Stimulated activated naive CD8-positive, alpha-beta T cell treated with anti-CD3 and anti-CD28 coated beads, Interleukin-15, Interleukin-2, amounts not matched to agents 100 U/mL and 50 U/mL, for 24 hours (primary cell): Measurements from ENCODE around the gene PNMA1.
"Not testable (repeated sequence)": the region's sequence is repeated elsewhere in the genome, so short reads cannot be mapped to it uniquely, and the experiment has no call there.

Experiments used
- ATAC-seq: fragments of 150-1000 bp; cut with Tn5 transposase; one replicate; pipeline ENCODE4 v1.10.0; 2021
- DNase-seq: peaks from one replicate; pipeline ENCODE4 v3.0.0; 2021

PNMA1 gene

DNA sequence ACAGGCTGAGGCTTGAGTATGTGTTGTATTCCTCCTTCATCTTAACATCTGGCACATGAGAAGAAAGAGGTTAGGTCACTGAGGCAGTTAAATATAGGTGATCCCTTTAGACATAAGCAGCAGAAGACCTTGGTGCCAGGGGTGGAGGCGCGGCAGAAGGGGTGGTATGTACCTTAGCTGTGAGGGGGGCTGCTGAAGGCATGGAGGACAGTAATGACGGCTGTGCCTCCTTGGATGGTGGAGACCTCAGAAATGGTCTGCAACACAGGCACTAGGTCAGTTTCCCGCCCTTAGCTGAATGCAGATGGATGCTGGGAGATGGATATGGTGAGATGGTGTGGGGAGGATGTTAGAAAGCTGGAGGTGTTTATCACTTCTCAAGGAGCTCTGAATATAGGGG lies 1.5 kb upstream of the PNMA1 start:
- ATAC-seq: no peak
- no peak for DNase-seq

DNA sequence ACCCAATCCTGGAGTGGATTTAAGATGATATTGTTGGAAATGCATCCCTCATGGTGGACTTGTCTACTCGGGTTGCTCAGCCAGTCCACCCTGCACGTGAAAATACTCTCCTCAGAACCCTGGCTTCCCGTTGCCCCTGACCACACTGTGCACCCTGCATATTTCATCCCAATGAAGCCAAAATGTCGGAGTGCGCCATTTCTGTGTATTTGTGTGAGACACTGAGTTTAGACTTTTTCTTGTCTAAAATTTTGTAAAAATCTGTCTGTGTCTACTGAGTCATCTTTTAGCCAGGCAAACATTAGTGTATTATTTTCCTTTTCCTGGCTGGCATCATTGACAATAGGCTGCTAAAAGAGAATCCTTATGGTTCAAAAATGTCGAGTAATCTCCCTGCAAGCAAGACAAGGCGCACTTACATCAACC lies 485 bp upstream of the PNMA1 start:
- no peak for ATAC-seq

DNA sequence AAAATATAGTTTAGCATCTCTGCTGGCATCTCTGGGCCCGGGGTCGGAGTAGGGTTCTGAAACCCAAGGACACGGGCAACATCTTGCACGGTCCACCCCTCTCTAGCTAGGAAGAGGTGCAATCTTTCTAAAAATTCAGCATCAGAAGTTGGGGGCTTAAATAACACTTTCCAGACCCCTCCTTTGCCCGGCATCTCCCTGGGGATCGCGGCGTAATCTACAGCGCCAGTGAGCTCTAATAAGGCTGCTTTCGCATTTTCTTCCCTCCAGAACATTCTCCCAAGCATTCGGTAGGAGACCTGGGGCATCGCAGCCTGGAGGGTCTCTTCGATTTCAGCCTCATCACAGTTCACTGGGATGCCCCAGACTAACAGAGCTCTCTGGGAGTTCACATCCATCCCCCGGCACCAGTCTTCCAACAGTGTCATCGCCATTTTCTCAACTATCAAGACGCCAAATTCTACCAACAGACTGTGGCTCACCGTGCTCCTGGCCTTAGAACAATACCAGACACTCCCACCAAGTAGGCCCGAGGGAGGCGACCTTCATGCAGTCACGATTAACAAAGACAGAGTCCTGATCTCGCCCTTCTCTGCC lies 880 bp downstream of the PNMA1 start:
- no peak for ATAC-seq
- DNase-seq: no peak

More for the DNA sequence above, 485 bp upstream of the PNMA1 start:
- DNase-seq: no peak

- DNase-seq: peak; percentile 66
- peak; percentile 42 for ATAC-seq
Measured at GRCh38 chr14:73712540-73713180, 1.5 kb downstream of the PNMA1 start.

DNA sequence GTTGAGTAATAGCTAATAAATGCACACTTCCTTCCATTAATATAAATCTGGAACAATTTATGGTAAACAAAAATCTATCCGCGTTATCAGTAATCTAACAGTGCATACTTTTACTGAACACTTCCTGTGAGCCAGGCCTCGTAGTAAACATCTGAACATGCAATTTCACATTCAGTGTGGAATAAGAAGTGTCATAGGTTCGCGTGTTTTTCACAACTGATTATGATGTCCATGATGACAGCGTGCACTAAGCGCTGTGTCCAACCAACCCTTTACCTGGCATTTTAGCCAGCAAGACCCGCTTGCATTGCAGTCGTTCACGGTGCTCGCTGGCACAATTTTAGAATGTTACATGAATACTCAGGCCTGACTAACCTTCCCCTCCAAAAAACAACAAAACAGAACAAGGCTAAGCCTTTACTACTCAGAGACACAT lies 2.1 kb downstream of the PNMA1 start:
- DNase-seq (no peak), ATAC-seq (no peak)

DNA sequence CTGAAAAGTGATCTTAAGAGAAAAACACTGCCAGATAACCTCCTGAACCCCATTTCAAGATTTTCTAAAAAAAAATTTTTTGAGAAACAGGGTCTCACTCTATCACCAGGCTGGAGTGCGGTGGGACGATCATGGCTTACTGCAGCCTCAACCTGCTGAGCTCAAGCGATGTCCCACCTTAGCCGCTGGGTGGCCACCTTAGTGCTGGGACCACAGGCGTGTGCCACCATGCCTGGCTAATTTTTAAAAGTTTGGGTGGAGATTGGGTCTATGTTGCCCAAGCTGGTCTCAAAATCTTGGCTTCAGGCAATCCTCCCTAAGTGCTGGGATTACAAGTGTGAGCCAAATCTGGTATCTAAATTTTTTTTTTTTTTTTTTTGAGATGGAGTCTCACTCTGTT lies 3.4 kb downstream of the PNMA1 start:
- DNase-seq: no peak

GRCh38 chr14:73709904-73710469 lies 4.2 kb downstream of the PNMA1 start:
- DNase-seq: no peak
- no peak for ATAC-seq

More for the DNA sequence above, 3.4 kb downstream of the PNMA1 start:
- no peak for ATAC-seq

- not testable (repeated sequence) for DNase-seq, ATAC-seq
Measured at GRCh38 chr14:73708076-73708475, 6.1 kb downstream of the PNMA1 start.

DNA sequence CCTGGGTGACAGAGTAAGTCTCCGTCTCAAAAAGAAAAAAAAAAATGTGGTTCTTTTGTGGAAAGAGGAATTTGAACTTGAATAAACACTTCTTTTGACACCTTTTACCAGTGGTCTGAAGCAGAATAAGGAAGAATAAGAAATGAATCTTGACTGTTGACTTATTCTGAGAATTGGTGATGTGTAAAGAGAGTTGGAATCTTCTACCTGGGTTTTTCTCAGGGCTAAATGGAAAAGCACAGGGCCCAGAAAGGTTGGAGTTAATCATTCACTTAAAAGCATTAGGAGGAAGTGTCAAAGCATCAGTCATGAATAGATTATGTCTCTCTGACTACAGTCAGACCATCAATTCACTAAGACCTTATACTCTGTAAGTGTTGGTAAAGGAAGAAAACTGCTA lies 13.9 kb downstream of the PNMA1 start:
- DNase-seq (no peak), ATAC-seq (peak; percentile 53)

DNA sequence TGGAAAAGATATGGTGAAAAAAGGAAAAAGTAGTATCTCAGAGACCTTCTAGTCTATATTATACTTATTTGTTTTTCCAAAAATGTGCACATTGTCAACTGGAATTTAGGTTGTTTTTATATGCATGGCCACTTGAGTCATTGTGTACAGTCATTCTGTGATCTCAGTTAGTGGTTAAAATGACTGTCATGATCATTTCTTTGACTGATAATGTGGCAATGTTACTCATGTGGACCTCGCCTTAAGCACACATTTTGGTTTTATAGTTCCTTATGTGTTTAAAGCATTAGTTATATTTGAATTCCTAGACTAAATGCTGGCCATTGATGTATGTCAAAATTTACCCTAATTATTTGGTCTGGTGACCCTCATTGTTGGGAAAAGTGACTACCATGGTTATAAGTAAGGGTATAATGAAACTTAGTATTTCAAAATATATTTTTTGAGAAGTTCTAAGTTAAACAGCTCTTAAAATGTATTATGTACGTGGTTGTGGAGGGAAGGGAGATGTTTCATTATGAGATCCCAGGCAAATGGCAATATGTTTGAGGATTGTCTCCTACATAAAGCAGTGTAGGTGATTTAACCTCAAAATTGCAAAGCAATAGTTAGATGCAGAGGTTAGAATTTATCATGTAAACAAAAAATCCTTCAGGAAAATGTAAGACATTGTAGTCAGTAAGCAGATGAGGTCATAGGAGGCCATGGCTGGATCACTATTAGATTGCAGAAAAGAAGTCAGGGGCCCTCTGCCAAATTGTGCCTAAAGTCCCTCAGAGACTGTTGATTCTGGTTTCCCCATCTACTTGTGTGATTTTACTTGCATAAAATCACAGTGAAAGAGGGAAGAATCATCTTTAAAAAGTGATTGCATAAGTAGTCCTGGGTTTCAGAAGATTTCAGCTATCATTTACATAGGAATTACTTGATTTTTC lies 17.5 kb downstream of the PNMA1 start:
- ATAC-seq: peak; percentile 91

GRCh38 chr14:73695997-73696396 lies 18.2 kb downstream of the PNMA1 start:
- ATAC-seq (peak; percentile 50), DNase-seq (no peak)

More for the DNA sequence above, 17.5 kb downstream of the PNMA1 start:
- no peak for DNase-seq

DNA sequence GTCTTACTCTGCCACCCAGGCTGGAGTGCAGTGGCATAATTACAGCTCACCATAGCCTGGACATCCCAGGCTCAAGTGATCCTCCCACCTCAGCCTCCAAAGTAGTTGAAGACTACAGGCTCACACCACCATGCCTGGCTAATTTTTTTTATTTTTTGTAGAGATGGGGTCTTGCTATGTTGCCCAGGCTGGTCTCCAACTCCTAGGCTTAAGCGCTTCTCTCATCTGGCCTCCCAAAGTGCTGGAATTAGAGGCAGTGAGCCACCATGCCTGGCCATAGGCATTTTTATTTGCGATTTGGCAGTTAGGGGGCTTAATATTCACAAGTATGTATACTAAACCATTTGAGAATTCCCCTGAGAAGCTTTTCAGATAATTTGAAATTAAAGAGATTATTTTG lies 19.1 kb downstream of the PNMA1 start:
- ATAC-seq: no peak
- DNase-seq: no peak

GRCh38 chr14:73694083-73694482 lies 20.1 kb downstream of the PNMA1 start:
- no peak for DNase-seq
- no peak for ATAC-seq

- ATAC-seq: no peak
- no peak for DNase-seq
Measured at GRCh38 chr14:73686901-73687300, 27.3 kb downstream of the PNMA1 start.

DNA sequence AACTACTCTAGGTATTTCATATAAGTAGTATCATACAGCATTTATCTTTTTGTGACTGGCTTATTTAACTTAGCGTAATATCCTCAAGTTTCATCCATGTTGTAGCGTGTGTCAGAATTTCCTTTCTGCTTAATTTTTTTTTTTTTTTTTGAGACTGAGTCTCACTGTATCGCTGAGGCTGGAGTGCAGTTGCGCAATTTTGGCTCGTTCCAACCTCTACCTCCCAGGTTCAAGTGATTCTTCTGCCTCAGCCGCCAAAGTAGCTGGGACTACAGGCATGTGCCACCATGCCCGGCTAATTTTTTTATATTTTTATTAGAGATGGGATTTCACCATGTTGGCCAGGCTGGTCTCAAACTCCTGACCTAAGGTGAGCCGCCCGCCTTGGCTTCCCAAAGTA lies 28.9 kb downstream of the PNMA1 start:
- DNase-seq (no peak), ATAC-seq (no peak)

- no peak for DNase-seq
- no peak for ATAC-seq
Measured at GRCh38 chr14:73684627-73685026, 29.6 kb downstream of the PNMA1 start.

DNA sequence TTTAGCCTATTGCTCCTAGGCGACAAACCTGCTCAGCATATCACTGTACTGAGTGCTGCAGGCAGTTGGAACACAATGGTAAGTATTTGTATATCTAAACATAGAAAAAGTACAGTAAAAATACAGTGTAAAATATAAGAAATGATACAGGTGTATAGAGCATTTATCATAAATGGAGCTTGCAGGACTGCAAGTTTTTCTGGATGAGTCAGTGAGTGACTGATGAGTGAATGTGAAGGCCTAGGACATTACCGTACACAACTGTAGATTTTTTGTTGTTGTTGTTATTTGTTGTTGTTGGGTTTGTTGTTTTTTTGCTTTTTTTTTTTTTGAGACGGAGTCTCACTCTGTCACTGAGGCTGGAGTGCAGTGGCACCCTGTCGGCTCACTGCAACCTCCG lies 33.4 kb downstream of the PNMA1 start:
- ATAC-seq (no peak), DNase-seq (no peak)

DNA sequence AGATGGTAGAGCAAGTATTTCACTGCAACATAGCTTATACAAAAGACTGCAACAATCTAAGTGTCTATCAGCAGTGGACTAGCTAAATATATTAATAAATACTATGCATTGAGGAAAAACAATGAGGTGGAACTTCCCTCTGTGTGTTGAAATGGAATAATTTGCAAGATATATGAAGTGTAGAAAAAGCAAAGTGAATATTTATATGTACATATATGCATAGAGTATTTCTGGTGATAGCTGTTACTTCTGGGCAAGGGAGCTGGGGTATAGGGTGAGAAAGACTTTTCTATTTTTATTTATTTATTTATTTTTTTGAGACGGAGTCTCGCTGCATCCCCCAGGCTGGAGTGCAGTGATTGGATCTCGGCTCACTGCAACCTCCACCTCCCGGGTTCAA lies 35.5 kb downstream of the PNMA1 start:
- no peak for DNase-seq
- ATAC-seq: no peak

DNA sequence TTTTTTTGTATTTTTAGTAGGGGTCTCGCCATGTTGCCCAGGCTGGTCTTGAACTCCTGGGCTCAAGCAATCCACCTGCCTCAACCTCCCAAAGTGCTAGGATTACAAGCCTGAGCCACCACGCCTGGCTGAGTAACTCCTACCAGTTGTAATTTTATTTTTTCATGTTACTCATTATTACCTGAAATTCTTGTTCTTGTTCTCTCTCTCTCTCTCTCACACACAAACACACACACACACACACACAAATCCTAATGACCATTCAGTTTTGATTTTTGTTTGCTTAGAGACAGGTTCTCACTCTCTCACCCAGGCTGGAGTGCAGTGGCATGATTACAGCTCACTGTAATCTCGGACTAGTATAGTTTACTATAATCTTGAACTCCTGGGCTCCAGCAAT lies 39.2 kb downstream of the PNMA1 start:
- ATAC-seq (no peak), DNase-seq (no peak)

- ATAC-seq (no peak), DNase-seq (no peak)
Measured at GRCh38 chr14:73667854-73668253, 46.3 kb downstream of the PNMA1 start.

DNA sequence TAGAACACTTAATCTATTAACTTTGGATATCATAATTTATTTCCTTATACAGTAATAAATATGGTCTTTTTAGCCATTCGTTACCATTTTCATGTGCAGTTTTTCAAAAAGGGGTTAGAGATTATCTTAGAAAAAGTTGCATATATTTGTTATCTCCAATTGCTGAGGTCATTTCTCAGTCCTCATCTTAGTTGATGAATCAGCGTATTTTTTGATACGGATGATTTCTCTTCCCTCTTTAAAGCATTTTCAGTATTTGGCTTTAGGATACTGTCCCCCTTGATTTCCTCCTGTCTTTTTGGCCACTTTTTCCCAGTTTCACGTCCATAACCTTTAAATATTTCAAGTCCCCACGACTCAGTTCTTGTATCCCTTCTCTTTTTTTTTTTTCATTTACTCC lies 47.6 kb downstream of the PNMA1 start:
- no peak for ATAC-seq
- no peak for DNase-seq

DNA sequence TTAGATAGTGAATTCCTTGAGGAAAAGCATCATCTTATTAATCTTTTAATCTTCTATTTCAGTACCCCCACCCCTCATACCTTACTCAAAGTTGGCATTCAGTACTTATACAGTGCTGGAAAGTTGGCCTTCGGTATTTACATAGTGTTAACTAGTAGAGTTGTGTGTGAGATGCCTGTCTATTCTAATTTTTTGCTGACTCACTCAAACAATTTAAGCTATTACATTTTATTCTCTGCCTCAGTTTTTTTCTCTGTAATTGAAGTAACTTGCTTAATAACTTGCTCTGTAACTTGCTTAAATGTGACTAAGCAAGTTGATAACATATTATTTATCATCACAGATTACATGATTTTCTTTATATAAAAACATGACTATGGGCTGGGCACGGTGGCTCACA lies 49.1 kb downstream of the PNMA1 start:
- no peak for ATAC-seq

More for the DNA sequence above, 49.1 kb downstream of the PNMA1 start:
- DNase-seq: no peak
